ENCODE results near the gene TGFBR3.

TGFBR3 gene

DNA sequence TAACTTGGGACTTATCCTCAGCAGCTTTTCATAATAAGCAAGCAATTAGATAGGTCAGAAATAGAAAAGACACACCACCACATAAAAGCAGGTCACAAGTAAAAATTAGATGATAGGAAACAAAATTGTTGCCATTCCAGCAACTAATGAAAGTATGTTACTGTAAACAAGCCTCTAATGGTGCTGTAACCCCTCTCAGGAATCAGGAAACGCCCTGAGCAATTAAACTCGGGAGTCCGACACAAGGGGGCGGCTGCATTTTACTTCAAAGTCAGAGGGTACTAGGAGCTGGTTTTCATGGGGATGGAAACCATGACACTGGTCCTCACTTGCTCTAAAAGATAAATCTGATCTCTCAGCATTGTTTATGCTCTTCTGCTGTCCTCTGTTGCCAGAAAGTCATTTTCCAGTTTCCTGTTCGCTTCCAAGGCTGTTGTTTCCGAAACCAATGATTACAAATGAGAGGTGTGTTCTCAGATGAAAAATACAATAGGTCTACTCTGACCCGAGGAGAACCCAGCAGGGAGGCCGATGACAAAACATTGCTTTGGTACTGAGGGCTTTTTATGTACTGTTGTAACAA, 93.4 kb downstream of the TGFBR3 start:
- TF ChIP-seq, protein P1, sequence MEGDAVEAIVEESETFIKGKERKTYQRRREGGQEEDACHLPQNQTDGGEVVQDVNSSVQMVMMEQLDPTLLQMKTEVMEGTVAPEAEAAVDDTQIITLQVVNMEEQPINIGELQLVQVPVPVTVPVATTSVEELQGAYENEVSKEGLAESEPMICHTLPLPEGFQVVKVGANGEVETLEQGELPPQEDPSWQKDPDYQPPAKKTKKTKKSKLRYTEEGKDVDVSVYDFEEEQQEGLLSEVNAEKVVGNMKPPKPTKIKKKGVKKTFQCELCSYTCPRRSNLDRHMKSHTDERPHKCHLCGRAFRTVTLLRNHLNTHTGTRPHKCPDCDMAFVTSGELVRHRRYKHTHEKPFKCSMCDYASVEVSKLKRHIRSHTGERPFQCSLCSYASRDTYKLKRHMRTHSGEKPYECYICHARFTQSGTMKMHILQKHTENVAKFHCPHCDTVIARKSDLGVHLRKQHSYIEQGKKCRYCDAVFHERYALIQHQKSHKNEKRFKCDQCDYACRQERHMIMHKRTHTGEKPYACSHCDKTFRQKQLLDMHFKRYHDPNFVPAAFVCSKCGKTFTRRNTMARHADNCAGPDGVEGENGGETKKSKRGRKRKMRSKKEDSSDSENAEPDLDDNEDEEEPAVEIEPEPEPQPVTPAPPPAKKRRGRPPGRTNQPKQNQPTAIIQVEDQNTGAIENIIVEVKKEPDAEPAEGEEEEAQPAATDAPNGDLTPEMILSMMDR (IDR thresholded peaks at IDR 0.05; ENCODE audit: control insufficient read depth, extremely low read depth, insufficient read depth) = no peak
- H3K4me3 ChIP-seq (ENCODE audit: low read depth, low read length) = no peak overlapping the region
- DNase-seq (ENCODE audit: low read depth) = no peak

DNA sequence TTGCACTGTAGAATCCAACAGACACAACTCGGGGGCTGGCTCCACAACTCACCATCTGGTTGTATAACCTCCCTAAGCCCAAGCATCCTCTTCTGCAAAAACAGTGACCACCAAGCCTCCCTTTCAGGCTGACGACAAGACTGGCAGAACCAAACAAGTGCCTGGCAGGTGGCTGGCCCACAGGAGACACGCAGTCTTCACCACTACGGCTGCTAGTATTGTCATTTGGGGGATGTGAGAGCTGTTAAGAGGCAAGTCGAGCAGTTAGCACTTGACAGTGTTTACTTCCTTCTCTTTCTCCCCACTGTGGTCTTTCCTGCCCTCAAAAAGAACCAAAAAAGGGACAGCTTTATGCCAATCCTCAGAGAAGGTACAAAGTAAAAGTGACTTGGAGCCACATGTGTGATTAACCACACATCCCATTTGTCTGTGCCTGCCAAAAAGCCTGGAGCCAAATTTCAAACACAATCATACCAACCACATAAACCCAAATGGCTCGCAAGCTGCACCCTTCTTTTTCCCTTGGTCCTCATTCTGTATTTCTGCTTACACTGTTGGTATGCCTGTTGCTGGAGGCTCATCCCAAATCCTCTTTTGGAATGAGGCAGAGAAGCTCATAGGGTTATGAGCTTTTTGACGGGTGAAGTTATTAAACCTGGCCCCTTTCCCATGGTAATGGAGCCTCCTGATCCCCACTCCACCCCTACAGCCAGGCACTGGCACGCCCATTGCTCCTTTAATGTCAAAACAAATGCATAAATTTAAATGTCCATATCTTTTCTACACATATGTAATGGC, 94.1 kb downstream of the TGFBR3 start:
- H3K4me3 ChIP-seq (ENCODE audit: low read depth, low read length) = no peak overlapping the region
- no peak for DNase-seq (ENCODE audit: low read depth)
- TF ChIP-seq, protein P1 (IDR thresholded peaks at IDR 0.05; ENCODE audit: control insufficient read depth, extremely low read depth, insufficient read depth) = no peak

GRCh38 chr1:91791103-91791502, 94.8 kb downstream of the TGFBR3 start:
- DNase-seq (ENCODE audit: low read depth) = peak; percentile 41
- TF ChIP-seq, protein P1 (IDR thresholded peaks at IDR 0.05; ENCODE audit: control insufficient read depth, extremely low read depth, insufficient read depth) = peak; percentile 27; the same call in 1 of the 2 replicates

GRCh38 chr1:91790392-91790791, 95.6 kb downstream of the TGFBR3 start:
- no peak for DNase-seq (ENCODE audit: low read depth)
- TF ChIP-seq, protein P1 (IDR thresholded peaks at IDR 0.05; ENCODE audit: control insufficient read depth, extremely low read depth, insufficient read depth) = no peak
- H3K4me3 ChIP-seq (ENCODE audit: low read depth, low read length) = no peak overlapping the region

More at GRCh38 chr1:91791103-91791502, 94.8 kb downstream of the TGFBR3 start:
- no peak overlapping the region for H3K4me3 ChIP-seq (ENCODE audit: low read depth, low read length)

DNA sequence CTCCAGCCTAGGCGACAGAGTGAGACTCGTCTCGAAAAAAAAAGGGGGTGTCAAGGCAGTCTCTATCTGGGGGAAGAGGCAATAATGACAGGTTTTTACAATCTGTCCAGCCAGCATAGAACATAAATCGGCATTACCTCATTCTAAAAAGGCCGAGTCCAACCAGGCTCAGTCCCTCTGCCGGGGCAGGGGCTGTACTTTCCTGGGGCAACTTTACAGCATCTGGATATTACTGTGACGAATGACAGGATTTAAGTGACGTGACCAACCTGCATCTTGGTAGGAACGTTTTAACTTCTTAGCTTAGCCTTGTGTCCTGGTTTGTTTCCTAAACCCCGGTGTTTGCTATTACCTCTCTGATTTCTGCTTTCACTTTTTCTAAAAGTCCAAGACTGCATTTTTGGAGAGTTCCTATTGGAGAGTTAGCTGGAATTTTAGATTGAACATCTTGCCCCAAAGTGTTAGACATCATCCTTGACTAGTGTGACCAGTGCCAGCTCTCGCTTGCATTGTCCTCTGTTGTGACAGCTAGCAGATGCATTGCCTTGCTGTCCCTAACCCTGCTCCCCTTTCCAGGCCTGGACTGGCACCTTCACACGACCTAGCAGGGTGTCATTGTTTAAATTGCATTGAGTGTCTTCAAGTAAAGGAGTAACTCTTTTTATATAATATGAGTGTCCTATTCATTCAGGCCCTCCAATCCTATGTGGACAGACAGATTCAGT, 96.5 kb downstream of the TGFBR3 start:
- DNase-seq (ENCODE audit: low read depth) = no peak
- H3K4me3 ChIP-seq (ENCODE audit: low read depth, low read length) = no peak overlapping the region
- TF ChIP-seq, protein P1 (IDR thresholded peaks at IDR 0.05; ENCODE audit: control insufficient read depth, extremely low read depth, insufficient read depth) = no peak

DNA sequence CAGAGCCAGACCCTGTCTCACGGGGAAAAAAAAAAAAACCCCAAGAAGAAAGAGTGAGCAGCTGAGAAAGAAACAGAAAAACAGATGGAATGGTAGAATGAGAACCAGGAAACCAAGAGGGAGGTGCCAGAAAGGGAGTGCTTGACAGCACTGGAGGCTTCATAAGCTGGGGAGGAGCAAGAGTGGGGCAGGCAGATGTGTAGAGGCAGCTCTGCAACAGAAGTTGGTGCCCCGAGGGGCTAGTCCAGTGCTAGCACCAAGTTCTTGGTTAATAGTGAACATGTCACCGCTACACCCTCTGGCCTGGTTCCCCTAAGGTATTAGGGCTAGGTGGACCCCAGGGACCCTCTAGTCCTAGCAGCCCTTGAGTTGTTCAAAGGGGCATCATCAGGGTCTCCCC, 98.0 kb downstream of the TGFBR3 start:
- TF ChIP-seq, protein P1 (IDR thresholded peaks at IDR 0.05; ENCODE audit: control insufficient read depth, extremely low read depth, insufficient read depth) = no peak
- H3K4me3 ChIP-seq (ENCODE audit: low read depth, low read length) = no peak overlapping the region

More for the DNA sequence above, 98.0 kb downstream of the TGFBR3 start:
- no peak for DNase-seq (ENCODE audit: low read depth)

Data from LNCaP clone FGC (cell line).